Stimulated activated CD4-positive, alpha-beta T cell treated with anti-CD3 and anti-CD28 coated beads, Interleukin-15, amount 100 ng/mL, for 1 hour (primary cell): ENCODE results near the gene TUBB8B.
"Not testable (repeated sequence)": the region's sequence is repeated elsewhere in the genome, so short reads cannot be mapped to it uniquely, and the experiment has no call there.

Experiments used
- DNase-seq, 2 donors: peaks; one replicate each; pipeline ENCODE4 v3.0.0-alpha.2; 2020; ENCODE audit warnings: low read depth in 1 of 2, low spot score in 1 of 2

The TUBB8B gene

GRCh38 chr18:13177-13576, 36.2 kb downstream of the TUBB8B start:
- DNase-seq: not testable (repeated sequence)

GRCh38 chr18:12773-13172, 36.6 kb downstream of the TUBB8B start:
- not testable (repeated sequence) for DNase-seq

GRCh38 chr18:11383-12274, 37.8 kb downstream of the TUBB8B start:
- not testable (repeated sequence) for DNase-seq

- not testable (repeated sequence) for DNase-seq
These were observed 38.7 kb downstream of the TUBB8B start for GRCh38 chr18:10624-11184.

GRCh38 chr18:9937-10336, 39.5 kb downstream of the TUBB8B start:
- DNase-seq: not testable (repeated sequence)
